Activated CD8-positive, alpha-beta memory T cell treated with anti-CD3 and anti-CD28 coated beads, Interleukin-2, amount 50 U/mL, for 48 hours (primary cell): ENCODE measurements around the gene SIGLEC1.

Source experiments
- DNase-seq: peaks from one replicate; pipeline ENCODE4 v3.0.0-alpha.2; 2020

SIGLEC1 gene

GRCh38 chr20:3677733-3678132 is 34.7 kb downstream of the SIGLEC1 start:
- DNase-seq, result no peak

- no peak for DNase-seq
Measured at GRCh38 chr20:3674995-3675900, 37.2 kb downstream of the SIGLEC1 start.

- no peak for DNase-seq
Measured at GRCh38 chr20:3674447-3674846, 38.0 kb downstream of the SIGLEC1 start.

- no peak for DNase-seq
Measured at GRCh38 chr20:3673221-3674070, 39.0 kb downstream of the SIGLEC1 start.

GRCh38 chr20:3672547-3673171 is 39.7 kb downstream of the SIGLEC1 start:
- no peak for DNase-seq

- no peak for DNase-seq
Measured at GRCh38 chr20:3671986-3672546, 40.3 kb downstream of the SIGLEC1 start.

- DNase-seq, result no peak
Measured at GRCh38 chr20:3670945-3671344, 41.5 kb downstream of the SIGLEC1 start.

- no peak for DNase-seq
Measured at GRCh38 chr20:3670511-3670910, 41.9 kb downstream of the SIGLEC1 start.

GRCh38 chr20:3669710-3670367 is 42.6 kb downstream of the SIGLEC1 start:
- no peak for DNase-seq

GRCh38 chr20:3667434-3668037 is 44.9 kb downstream of the SIGLEC1 start:
- no peak for DNase-seq

GRCh38 chr20:3663858-3664257 is 48.5 kb downstream of the SIGLEC1 start:
- DNase-seq, result no peak

- peak; percentile 45 for DNase-seq
Measured at GRCh38 chr20:3663031-3663701, 49.2 kb downstream of the SIGLEC1 start, which contains the start of gene GFRA4. TSS of gene GFRA4 (minus strand) at chr20:3663399. CDS start at chr20:3663399, 0 bp downstream.
